Measurements from ENCODE around the gene EPHA4. TPM values are rescaled to one million over a fixed set of nuclear protein-coding genes. Genes with fewer than 3 reads are reported as not detected.

EPHA4 gene
- total and polyA plus RNA-seq, 2 experiments from 2014 or later: 24.4 to 42.2 TPM

DNA sequence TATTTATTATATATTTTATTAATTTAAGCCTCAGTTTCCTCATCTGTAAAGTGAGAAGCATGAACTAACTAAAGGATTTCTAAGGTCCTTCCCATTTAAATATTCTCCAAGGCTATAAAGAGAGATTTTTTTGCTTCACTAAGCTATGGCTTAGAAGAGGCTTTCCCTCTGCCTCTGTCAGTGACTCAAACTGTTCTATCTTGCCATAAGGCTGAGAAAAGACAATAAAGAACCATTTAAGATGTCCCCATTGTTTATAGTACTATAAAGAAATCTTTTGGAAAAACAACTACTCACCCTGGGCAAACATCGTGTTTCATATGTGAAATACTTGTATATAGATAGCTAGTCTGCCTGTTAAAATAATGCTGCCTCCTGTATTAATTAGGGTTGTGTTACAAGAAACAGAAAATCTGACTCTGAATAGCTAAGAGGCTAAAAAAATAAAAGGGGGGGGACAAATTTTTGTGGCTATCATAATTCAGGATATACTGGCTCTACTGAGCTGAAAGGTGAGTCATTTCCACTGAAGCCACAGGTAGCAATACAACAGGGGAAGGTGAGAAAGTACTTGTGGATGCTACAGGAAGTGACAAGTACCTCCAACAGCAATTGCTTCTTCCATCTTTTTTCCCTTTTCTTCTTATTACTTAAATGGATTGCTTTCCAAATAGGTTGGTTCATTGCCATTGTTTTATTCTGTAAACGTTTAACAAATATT lies 25.4 kb downstream of the EPHA4 start:
- H4K20me1 ChIP-seq (ENCODE audit: insufficient read depth): no peaks in the 10 kb centered on the region
- H2AFZ ChIP-seq: no peak overlapping the region
- 61 to 62% methylated on average over 2 of the region's 2 CpGs for WGBS, 2 experiments (ENCODE audit: low coverage in 1 of 2, low lambda C conversion rate in 2 of 2, missing lambda C conversion rate in 2 of 2)

GRCh38 chr2:221541131-221541735 lies 30.9 kb downstream of the EPHA4 start:
- TF ChIP-seq EZH2phosphoT487 (IDR thresholded peaks at IDR 0.05; ENCODE audit: insufficient read depth, low read depth) (no peak), EZH2 (IDR thresholded peaks at IDR 0.05; ENCODE audit: insufficient read depth, poor library complexity, severe bottlenecking) (no peak)
- in situ Hi-C loops (cut with MboI): no loop called here
- WGBS, 2 experiments (ENCODE audit: low coverage in 1 of 2, low lambda C conversion rate in 2 of 2, missing lambda C conversion rate in 2 of 2): 93 to 96% methylated on average over 6 of the region's 6 CpGs
- Histone ChIP-seq H3K27ac (no peak overlapping the region), H2AFZ (no peak overlapping the region), H3K4me2 (ENCODE audit: unreplicated experiment) (no peak overlapping the region), H3K9me3 (ENCODE audit: low read depth) (no peaks in the 10 kb centered on the region), H3F3A (ENCODE audit: insufficient read depth) (0 out of 2 replicates have a peak, but pooled peaks cover 6% of the 10 kb centered on the region), H3K27me3 (replicated peaks; ENCODE audit: insufficient read depth) (no peaks in the 10 kb centered on the region), H3K9me2 (ENCODE audit: insufficient read depth) (no peaks in the 10 kb centered on the region), H3K36me3 (ENCODE audit: low read depth) (no peaks in the 10 kb centered on the region), H3K4me3 (no peak overlapping the region), H3K79me2 (ENCODE audit: insufficient read depth) (peaks cover 85% of the 10 kb centered on the region), H3K4me1 (ENCODE audit: insufficient read depth) (peaks cover 13% of the 10 kb centered on the region), H3K9ac (no peak overlapping the region), H4K20me1 (ENCODE audit: insufficient read depth) (no peaks in the 10 kb centered on the region)
- no peak for DNase-seq

More for the DNA sequence above, 25.4 kb downstream of the EPHA4 start:
- 0 out of 2 replicates have a peak, but pooled peaks cover 6% of the 10 kb centered on the region for H3F3A ChIP-seq (ENCODE audit: insufficient read depth)
- H3K27me3 ChIP-seq (replicated peaks; ENCODE audit: insufficient read depth): no peaks in the 10 kb centered on the region
- H3K9ac ChIP-seq: no peak overlapping the region
- no peaks in the 10 kb centered on the region for H3K9me3 ChIP-seq (ENCODE audit: low read depth)
- no peak overlapping the region for H3K4me2 ChIP-seq (ENCODE audit: unreplicated experiment)
- TF ChIP-seq EZH2 (IDR thresholded peaks at IDR 0.05; ENCODE audit: insufficient read depth, poor library complexity, severe bottlenecking) (no peak), EZH2phosphoT487 (IDR thresholded peaks at IDR 0.05; ENCODE audit: insufficient read depth, low read depth) (no peak)
- H3K79me2 ChIP-seq (ENCODE audit: insufficient read depth): peaks cover 89% of the 10 kb centered on the region
- no peak for DNase-seq
- H3K27ac ChIP-seq: no peak overlapping the region
- no peaks in the 10 kb centered on the region for H3K9me2 ChIP-seq (ENCODE audit: insufficient read depth)
- peaks cover 13% of the 10 kb centered on the region for H3K4me1 ChIP-seq (ENCODE audit: insufficient read depth)
- no peaks in the 10 kb centered on the region for H3K36me3 ChIP-seq (ENCODE audit: low read depth)
- in situ Hi-C loops (cut with MboI): no loop called here
- H3K4me3 ChIP-seq: no peak overlapping the region

GRCh38 chr2:221539246-221539645 lies 32.9 kb downstream of the EPHA4 start:
- WGBS, 2 experiments (ENCODE audit: low coverage in 1 of 2, low lambda C conversion rate in 2 of 2, missing lambda C conversion rate in 2 of 2): 92 to 97% methylated on average over 4 of the region's 4 CpGs
- TF ChIP-seq EZH2 (IDR thresholded peaks at IDR 0.05; ENCODE audit: insufficient read depth, poor library complexity, severe bottlenecking) (no peak), EZH2phosphoT487 (IDR thresholded peaks at IDR 0.05; ENCODE audit: insufficient read depth, low read depth) (no peak)
- in situ Hi-C loops (cut with MboI): no loop called here

GRCh38 chr2:221535824-221536223 lies 36.3 kb downstream of the EPHA4 start:
- WGBS, 2 experiments (ENCODE audit: low coverage in 1 of 2, low lambda C conversion rate in 2 of 2, missing lambda C conversion rate in 2 of 2): 95 to 97% methylated on average over 2 of the region's 2 CpGs
- Histone ChIP-seq H3K4me3 (no peak overlapping the region), H3K27me3 (replicated peaks; ENCODE audit: insufficient read depth) (no peaks in the 10 kb centered on the region), H3K4me1 (ENCODE audit: insufficient read depth) (no peaks in the 10 kb centered on the region; the same call in 1 of the 2 replicates), H3F3A (ENCODE audit: insufficient read depth) (no peaks in the 10 kb centered on the region), H3K36me3 (ENCODE audit: low read depth) (no peaks in the 10 kb centered on the region), H2AFZ (no peak overlapping the region), H3K9me2 (ENCODE audit: insufficient read depth) (no peaks in the 10 kb centered on the region), H4K20me1 (ENCODE audit: insufficient read depth) (no peaks in the 10 kb centered on the region), H3K4me2 (ENCODE audit: unreplicated experiment) (no peak overlapping the region), H3K9ac (no peak overlapping the region), H3K9me3 (ENCODE audit: low read depth) (no peaks in the 10 kb centered on the region), H3K27ac (no peak overlapping the region), H3K79me2 (ENCODE audit: insufficient read depth) (peaks cover 56% of the 10 kb centered on the region)
- TF ChIP-seq EZH2phosphoT487 (IDR thresholded peaks at IDR 0.05; ENCODE audit: insufficient read depth, low read depth): no peak
- no peak for TF ChIP-seq EZH2 (IDR thresholded peaks at IDR 0.05; ENCODE audit: insufficient read depth, poor library complexity, severe bottlenecking)
- in situ Hi-C loops (cut with MboI): no loop called here
- no peak for DNase-seq

More at GRCh38 chr2:221539246-221539645, 32.9 kb downstream of the EPHA4 start:
- no peak overlapping the region for H3K4me2 ChIP-seq (ENCODE audit: unreplicated experiment)
- H3K9ac ChIP-seq: no peak overlapping the region
- peaks cover 81% of the 10 kb centered on the region for H3K79me2 ChIP-seq (ENCODE audit: insufficient read depth)
- H3F3A ChIP-seq (ENCODE audit: insufficient read depth): 0 out of 2 replicates have a peak, but pooled peaks cover 6% of the 10 kb centered on the region
- H3K9me2 ChIP-seq (ENCODE audit: insufficient read depth): no peaks in the 10 kb centered on the region
- no peak overlapping the region for H3K27ac ChIP-seq
- no peaks in the 10 kb centered on the region for H3K9me3 ChIP-seq (ENCODE audit: low read depth)
- peaks cover 13% of the 10 kb centered on the region for H3K4me1 ChIP-seq (ENCODE audit: insufficient read depth)
- H4K20me1 ChIP-seq (ENCODE audit: insufficient read depth): no peaks in the 10 kb centered on the region
- no peak overlapping the region for H2AFZ ChIP-seq
- no peaks in the 10 kb centered on the region for H3K36me3 ChIP-seq (ENCODE audit: low read depth)
- H3K27me3 ChIP-seq (replicated peaks; ENCODE audit: insufficient read depth): no peaks in the 10 kb centered on the region
- no peak for DNase-seq
- no peak overlapping the region for H3K4me3 ChIP-seq

Measured in GM23248 (cell line).